GM18951 (cell line): ENCODE results near the gene TNS3.

Source experiments
- POLR2A ChIP-seq: IDR thresholded peaks from 4 replicates; pipeline ENCODE4 v1.6.1; 2011; ENCODE audit warnings: mild to moderate bottlenecking; ENCODE audit not compliant: insufficient read length, insufficient read depth; ENCODE audit errors: extremely low read depth
- in situ Hi-C: fragments of 300-500 bp; cut with MboI; formaldehyde crosslinking; loops from one replicate; pipeline ENCODE4 v1.12.0; 2022; ENCODE audit warnings: low sequenced_read_pairs, mixed read lengths, inconsistent platforms; ENCODE audit not compliant: unreplicated experiment

Gene TNS3

DNA sequence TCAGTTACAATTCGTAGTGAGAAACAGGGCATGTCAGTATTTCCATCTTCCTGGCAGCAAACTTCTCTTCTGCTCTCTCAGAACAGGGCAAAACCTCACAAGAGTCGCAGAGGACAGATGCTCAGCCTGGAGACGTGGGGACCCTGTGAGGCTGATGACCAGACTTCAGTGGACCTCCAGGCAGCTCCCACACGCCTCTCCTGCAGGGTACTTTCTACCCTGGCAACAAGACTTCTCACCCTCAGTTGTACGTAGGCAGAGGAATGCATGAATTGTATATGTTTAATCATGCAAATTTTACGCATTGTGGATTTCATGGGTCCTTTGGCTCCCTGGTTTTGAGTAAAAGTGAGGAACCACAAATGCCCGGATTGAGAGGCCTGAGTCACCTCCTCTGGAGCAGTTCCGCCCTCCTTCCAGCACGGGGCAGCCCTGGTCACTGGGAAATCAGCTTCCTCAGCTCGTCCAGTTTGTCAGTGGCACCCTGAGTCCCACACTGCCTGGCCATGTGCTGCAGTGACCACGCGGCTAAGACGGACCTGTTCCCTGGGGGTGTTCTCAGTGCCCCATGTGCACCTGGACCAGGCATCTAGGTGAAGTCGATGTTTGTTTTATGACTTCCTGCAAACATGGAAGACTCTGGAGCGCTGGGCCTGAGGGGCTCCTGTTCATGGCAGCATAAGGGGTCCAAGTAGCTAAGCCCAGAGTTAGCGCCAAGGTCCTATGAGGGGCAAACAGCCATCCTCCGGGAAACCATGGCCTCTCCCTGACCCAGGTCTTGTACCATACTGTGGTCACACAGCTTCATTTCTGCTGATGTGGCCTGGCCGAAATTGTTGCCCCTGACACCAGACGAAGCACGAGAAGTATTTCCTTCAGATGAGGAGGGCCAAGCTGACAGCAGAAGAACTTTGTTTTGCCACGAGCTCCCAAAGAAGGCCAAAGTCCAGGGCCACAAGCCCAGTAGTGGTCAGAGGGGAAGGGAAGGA is 165.1 kb downstream of the TNS3 start:
- in situ Hi-C loops = no loop called here
- no peak for TF ChIP-seq POLR2A

DNA sequence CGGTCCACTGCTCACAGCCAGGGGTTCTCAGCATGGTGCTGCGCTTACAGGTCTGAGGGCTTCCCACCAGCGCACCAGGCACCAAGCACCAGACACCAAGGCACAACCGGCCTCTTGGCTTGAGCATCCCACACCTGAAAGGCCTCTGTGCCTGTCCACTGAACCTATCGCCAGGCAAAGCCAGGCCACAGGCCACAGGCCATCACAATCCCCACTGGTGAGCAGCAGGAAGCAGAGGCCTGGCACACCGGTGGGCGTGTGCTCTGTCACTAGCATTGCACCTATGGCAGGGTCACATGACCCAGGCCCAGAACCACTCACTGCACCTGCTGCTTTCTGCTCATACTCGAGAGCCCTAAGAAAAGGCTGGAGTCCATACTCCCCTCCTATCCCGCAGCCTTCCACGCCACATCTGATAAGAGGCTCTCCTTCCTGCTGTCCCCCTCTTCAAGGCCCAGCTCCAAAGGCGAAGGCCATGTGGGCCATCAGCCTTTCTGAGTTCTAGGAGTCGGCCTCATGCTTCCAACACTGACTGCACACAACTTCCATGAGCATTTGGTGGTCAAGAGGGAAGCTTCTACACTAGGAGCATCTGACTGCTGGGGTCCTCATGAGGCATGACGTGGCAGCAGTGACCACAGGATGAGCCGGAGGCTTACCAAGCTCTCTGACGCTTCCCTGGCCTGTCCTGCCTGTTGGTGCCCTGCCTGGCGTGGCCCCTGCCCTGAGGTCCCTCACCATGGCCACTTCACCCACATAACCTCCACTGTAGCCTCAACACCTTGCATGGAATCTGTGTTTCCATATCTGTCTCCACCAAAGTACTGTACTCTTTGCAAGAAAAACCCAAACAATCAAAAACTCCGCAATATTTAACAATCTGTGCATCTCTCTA is 166.3 kb downstream of the TNS3 start:
- in situ Hi-C loops = no loop called here
- no peak for TF ChIP-seq POLR2A

- TF ChIP-seq POLR2A = no peak
- in situ Hi-C loops = no loop called here
Observed at GRCh38 chr7:47414342-47415317, 167.3 kb downstream of the TNS3 start.

DNA sequence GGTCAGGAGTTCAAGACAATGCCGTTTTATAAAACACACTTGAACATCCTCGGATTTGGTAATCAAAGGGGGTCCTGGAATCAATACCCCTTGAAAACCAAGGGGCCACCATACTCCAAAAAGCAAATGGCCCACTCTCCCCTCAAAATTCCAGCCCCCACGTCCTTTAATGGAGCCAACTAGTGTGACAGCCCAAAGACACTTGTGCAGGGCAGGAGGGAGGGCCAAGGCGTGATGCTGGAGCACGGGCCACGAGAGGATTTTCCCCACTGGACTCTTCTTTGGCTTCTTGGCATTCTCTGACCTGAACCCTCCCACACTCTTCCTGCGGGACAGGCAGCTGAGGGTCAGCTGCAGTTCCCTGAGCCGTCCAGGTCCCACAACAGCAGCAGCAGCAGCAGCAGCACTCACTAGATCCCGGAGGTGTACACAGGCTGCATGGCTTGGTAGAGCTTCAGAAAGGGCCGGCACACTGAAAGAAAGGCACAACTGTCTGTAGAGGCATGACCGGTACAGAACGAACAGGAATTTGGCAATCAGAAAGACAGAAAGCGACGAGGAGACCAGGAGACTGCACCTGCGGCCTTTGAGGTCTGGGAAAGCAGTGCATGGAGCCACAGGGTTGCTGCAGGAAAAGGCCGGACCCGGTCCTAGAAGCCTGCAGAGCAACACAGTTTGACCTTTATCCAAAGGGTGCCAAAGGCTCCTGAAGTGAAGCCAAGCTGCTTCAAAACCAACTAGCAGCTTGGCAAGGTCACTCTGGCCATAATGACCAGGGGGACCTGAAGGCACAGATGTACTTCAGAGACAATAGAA is 168.2 kb downstream of the TNS3 start:
- no peak for TF ChIP-seq POLR2A
- in situ Hi-C loops = no loop called here

DNA sequence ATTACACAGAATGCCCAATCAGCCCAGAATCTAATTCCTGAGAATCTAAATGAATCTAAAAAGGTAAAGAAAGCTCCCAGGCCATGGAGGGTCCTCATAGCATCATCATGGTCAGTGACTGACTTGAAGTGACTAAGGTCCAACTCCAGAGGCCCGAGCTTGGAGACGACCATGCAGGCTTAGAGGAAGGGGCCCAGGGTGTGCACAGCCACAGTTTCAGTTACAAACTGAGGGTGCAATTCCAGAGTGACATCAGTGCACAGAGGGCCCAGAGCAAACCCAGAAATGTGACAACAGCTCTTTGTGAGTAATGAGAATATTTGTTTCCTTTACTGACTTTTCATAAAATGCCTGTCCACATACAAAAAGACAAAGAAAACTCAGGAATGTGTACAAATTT is 170.0 kb downstream of the TNS3 start:
- no peak for TF ChIP-seq POLR2A
- in situ Hi-C loops = no loop called here

DNA sequence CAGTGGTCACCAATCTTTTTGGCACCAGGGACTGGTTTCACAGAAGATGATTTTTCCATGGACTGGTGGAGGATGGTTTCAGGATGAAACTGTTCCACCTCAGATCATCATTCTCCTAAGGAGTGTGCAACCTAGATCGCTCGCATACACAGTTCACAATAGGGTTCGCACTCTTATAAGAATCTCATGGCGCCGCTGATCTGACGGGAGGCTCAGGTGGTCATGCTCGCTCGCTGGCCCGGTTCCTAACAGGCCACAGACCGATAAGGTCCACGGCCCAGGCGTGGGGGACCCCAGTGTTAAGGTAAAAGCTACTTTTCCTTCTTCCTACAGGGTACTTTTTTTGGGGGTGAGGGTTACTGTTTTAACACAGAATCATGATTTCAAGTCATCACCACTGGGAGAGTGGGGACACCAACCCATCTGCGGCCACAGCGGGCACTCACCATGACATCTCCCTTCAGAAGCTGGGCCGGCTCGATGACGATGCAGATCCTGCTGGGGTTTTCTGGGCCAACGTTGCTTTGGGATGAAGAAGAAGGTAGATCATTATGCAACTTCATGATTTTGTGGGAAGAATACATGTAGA is 170.5 kb downstream of the TNS3 start:
- in situ Hi-C loops = no loop called here
- TF ChIP-seq POLR2A = no peak

DNA sequence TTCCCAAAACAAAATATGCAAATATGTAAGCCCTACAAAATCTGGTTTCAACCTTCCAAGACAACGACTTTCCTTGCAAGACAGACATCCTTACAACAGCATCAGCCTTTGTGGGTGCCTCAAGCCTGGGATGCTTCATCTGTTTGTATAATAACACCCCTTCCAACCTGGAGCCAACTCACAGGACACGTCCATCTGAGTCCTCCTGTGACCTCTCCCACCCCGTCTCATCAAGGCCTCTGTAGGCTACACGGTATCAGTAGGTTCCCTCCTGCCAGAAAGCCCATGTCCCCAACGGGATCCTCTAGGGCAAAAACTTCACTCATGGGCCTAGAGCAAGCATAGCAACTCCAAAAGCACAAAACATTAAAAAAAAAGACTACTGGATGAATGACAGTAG is 173.2 kb downstream of the TNS3 start:
- TF ChIP-seq POLR2A = no peak
- in situ Hi-C loops = no loop called here

GRCh38 chr7:47407821-47408674 is 173.9 kb downstream of the TNS3 start:
- TF ChIP-seq POLR2A = no peak
- in situ Hi-C loops = no loop called here

DNA sequence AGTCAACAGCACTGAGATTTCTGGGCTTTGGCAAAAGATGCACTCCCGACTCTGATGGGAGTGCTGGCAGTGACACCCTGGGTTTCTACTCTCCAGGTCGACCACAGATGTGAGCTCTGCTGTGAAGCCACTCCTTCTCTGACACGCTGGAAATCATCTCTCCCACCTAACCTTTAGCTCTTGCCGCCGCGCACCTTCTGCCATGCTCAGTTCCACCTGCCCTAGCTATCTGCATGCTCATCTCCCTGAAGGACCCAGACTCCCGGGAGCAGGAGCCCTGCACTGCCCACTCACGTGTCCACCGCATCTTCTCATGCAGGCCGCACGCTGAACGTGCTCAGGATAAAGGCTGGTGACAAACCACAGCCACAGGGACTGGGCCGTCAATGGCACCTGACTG is 174.8 kb downstream of the TNS3 start:
- in situ Hi-C loops = no loop called here
- no peak for TF ChIP-seq POLR2A

GRCh38 chr7:47406801-47407129 is 175.1 kb downstream of the TNS3 start:
- no peak for TF ChIP-seq POLR2A
- in situ Hi-C loops = no loop called here

- in situ Hi-C loops = no loop called here
Observed at GRCh38 chr7:47405921-47406800, 175.8 kb downstream of the TNS3 start.

More at GRCh38 chr7:47405921-47406800, 175.8 kb downstream of the TNS3 start:
- no peak for TF ChIP-seq POLR2A
